HG03280 (cell line): ENCODE results near the gene ST6GALNAC1.

ENCODE experiments used
- ATAC-seq: cut with Tn5 transposase; IDR thresholded peaks from one replicate; pipeline ENCODE4 v1.9.1; 2021; ENCODE audit warnings: mild to moderate bottlenecking, moderate library complexity; ENCODE audit not compliant: unreplicated experiment

ST6GALNAC1 gene

GRCh38 chr17:76677406-76677805 is 33.8 kb upstream of the ST6GALNAC1 start:
- no peak for ATAC-seq

GRCh38 chr17:76676629-76677028 is 33.1 kb upstream of the ST6GALNAC1 start:
- ATAC-seq = no peak

GRCh38 chr17:76675648-76676047 is 32.1 kb upstream of the ST6GALNAC1 start:
- no peak for ATAC-seq

- no peak for ATAC-seq
Measured at GRCh38 chr17:76674600-76674999, 31.0 kb upstream of the ST6GALNAC1 start.

GRCh38 chr17:76673729-76674128 is 30.2 kb upstream of the ST6GALNAC1 start:
- no peak for ATAC-seq

GRCh38 chr17:76672892-76673291 is 29.3 kb upstream of the ST6GALNAC1 start:
- ATAC-seq = no peak

GRCh38 chr17:76672270-76672851 is 28.8 kb upstream of the ST6GALNAC1 start:
- ATAC-seq = no peak

- peak; percentile 11 for ATAC-seq
Measured at GRCh38 chr17:76671912-76672262, 28.3 kb upstream of the ST6GALNAC1 start.

GRCh38 chr17:76671123-76671911 is 27.8 kb upstream of the ST6GALNAC1 start:
- peak; percentile 98 for ATAC-seq

- no peak for ATAC-seq
Measured at GRCh38 chr17:76670718-76671122, 27.2 kb upstream of the ST6GALNAC1 start.

GRCh38 chr17:76670020-76670717 is 26.6 kb upstream of the ST6GALNAC1 start:
- no peak for ATAC-seq

- ATAC-seq = no peak
Measured at GRCh38 chr17:76667786-76668453, 24.4 kb upstream of the ST6GALNAC1 start.

- no peak for ATAC-seq
Measured at GRCh38 chr17:76667491-76667755, 23.9 kb upstream of the ST6GALNAC1 start.

- ATAC-seq = no peak
Measured at GRCh38 chr17:76660656-76661042, 17.1 kb upstream of the ST6GALNAC1 start.

- no peak for ATAC-seq
Measured at GRCh38 chr17:76659928-76660655, 16.5 kb upstream of the ST6GALNAC1 start.

GRCh38 chr17:76658242-76658662 is 14.7 kb upstream of the ST6GALNAC1 start:
- no peak for ATAC-seq

- no peak for ATAC-seq
Measured at GRCh38 chr17:76657505-76658241, 14.1 kb upstream of the ST6GALNAC1 start.

- ATAC-seq = no peak
Measured at GRCh38 chr17:76654408-76654807, 10.9 kb upstream of the ST6GALNAC1 start.

GRCh38 chr17:76650504-76650903 is 6.9 kb upstream of the ST6GALNAC1 start:
- no peak for ATAC-seq

GRCh38 chr17:76646712-76647111 is 3.2 kb upstream of the ST6GALNAC1 start:
- no peak for ATAC-seq
